Gastrocnemius medialis (tissue), 4 donors: ENCODE results near the gene ALG11.

Experiments used
- POLR2A ChIP-seq, 2 donors: fragments of 450-650 bp; IDR thresholded peaks; one replicate each; pipeline ENCODE4 v1.6.1; 2017; ENCODE audit warnings: antibody characterized with exemption in 2 of 2, mild to moderate bottlenecking in 2 of 2, moderate library complexity in 2 of 2
- TF ChIP-seq, protein P1 (sequence below), 5 experiments: fragments of 450-650 bp in 3 of 5; fragments of 200-600 bp in 2 of 5; sonication (generic) in 2 of 5; IDR thresholded peaks in 4 of 5; conservative IDR thresholded peaks in 1 of 5; 1 replicate in 4 of 5; 2 replicates in 1 of 5; pipeline ENCODE4 v1.5.1; 2016 to 2019; ENCODE audit warnings: antibody characterized with exemption in 5 of 5, mild to moderate bottlenecking in 3 of 5, moderate library complexity in 3 of 5

DNA sequence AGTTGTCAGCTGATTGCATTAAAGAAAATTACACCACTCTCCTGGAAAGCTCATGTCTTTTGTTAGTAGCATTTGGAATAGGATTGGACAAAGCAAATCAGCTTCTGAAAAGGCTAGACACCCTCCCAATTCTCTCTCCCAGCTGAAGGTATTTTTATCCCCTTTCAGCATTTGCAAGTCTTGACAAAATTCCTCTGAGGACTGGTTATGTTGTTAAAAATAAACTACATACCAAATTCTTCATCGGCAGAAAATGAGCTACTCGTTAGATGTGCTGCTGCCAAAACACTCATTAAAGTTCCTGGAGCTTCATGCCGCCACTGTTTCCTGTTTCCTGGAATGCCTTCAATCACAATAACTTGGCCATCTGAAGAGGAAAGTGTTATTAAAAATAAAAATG lies 49.4 kb downstream of the ALG11 start:
- TF ChIP-seq, protein P1, sequence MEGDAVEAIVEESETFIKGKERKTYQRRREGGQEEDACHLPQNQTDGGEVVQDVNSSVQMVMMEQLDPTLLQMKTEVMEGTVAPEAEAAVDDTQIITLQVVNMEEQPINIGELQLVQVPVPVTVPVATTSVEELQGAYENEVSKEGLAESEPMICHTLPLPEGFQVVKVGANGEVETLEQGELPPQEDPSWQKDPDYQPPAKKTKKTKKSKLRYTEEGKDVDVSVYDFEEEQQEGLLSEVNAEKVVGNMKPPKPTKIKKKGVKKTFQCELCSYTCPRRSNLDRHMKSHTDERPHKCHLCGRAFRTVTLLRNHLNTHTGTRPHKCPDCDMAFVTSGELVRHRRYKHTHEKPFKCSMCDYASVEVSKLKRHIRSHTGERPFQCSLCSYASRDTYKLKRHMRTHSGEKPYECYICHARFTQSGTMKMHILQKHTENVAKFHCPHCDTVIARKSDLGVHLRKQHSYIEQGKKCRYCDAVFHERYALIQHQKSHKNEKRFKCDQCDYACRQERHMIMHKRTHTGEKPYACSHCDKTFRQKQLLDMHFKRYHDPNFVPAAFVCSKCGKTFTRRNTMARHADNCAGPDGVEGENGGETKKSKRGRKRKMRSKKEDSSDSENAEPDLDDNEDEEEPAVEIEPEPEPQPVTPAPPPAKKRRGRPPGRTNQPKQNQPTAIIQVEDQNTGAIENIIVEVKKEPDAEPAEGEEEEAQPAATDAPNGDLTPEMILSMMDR (IDR thresholded peaks at IDR 0.05 in 4 of 5, conservative IDR thresholded peaks at IDR 0.05 in 1 of 5): no peak
- TF ChIP-seq POLR2A (IDR thresholded peaks at IDR 0.05): no peak
